K562 (cell line): Measurements from ENCODE around the gene TOR1AIP1. TPM values are rescaled to one million over a fixed set of nuclear protein-coding genes. Genes with fewer than 3 reads are reported as not detected.

ENCODE experiments used
- ATAC-seq: fragments of 200-7000 bp; cut with Tn5 transposase; 3 replicates; pipeline ENCODE4 v1.9.1; 2020; ENCODE audit warnings: moderate library complexity
- BruUV-seq: library from RNA; stranded (reverse); fragments of 400-500 nt; replicated peaks from 2 replicates; lab custom pipeline; 2021; lab: Mats Ljungman, UMichigan
- CTCF ChIA-PET: fragments of 300-600 bp; formaldehyde crosslinking; extraction: SDS; loops from one replicate; lab custom pipeline; 2021; ENCODE audit warnings: low intra/inter-chr PET ratio; lab: Yijun Ruan, JAX
- POLR2A ChIA-PET: fragments of 300-600, 350-650 bp; sonication (Branson Sonifier 250); formaldehyde crosslinking; extraction: SDS; loops from one replicate; lab custom pipeline; 2021; ENCODE audit warnings: antibody characterized with exemption, inconsistent platforms; lab: Yijun Ruan, JAX
- DNase-seq, 4 experiments: peaks; one replicate each; pipeline versions ENCODE4 v3.0.0 to v3.0.0-alpha.2; 2011 to 2018; ENCODE audit warnings: low spot score in 3 of 4, mixed read lengths in 3 of 4; ENCODE audit errors: extremely low read depth in 1 of 4
- FAIRE-seq: peaks from 2 replicates; lab custom pipeline; 2011; peaks lifted over from hg19 to GRCh38; lab: Jason Lieb, UNC
- H2AFZ ChIP-seq: 2 replicates; pipeline ENCODE4 v1.6.0; 2011; ENCODE audit warnings: low read depth, low read length, control low read depth, inconsistent platforms
- H3K27ac ChIP-seq: fragments of 200-600 bp; 3 replicates; pipeline ENCODE4 v1.8.0; 2011; ENCODE audit warnings: low read depth, mild to moderate bottlenecking, control low read depth, inconsistent platforms, low read length, moderate library complexity, mixed read lengths; ENCODE audit errors: extremely low read depth
- H3K27me3 ChIP-seq, 2 experiments: fragments of 300-600 bp in 1 of 2; 2 replicates in 1 of 2; 3 replicates in 1 of 2; pipeline versions ENCODE4 v1.6.0 to v1.8.0; 2011; ENCODE audit warnings: inconsistent platforms in 2 of 2, low read length in 2 of 2, mild to moderate bottlenecking in 1 of 2, mixed read lengths in 1 of 2, moderate library complexity in 1 of 2; ENCODE audit not compliant: control insufficient read depth in 2 of 2, insufficient read depth in 2 of 2
- H3K36me3 ChIP-seq: fragments of 300-600 bp; 3 replicates; pipeline ENCODE4 v1.8.0; 2011; ENCODE audit warnings: mild to moderate bottlenecking, low read length, inconsistent platforms; ENCODE audit not compliant: control insufficient read depth, insufficient read depth
- H3K4me1 ChIP-seq, 2 experiments: fragments of 200-600 bp in 1 of 2; replicated peaks in 1 of 2; 2 replicates in 1 of 2; 3 replicates in 1 of 2; pipeline versions ENCODE4 v1.5.1 to v1.8.0; 2011; ENCODE audit warnings: inconsistent platforms in 2 of 2, low read length in 2 of 2, mild to moderate bottlenecking in 1 of 2, mixed read lengths in 1 of 2, moderate library complexity in 1 of 2; ENCODE audit not compliant: control insufficient read depth in 2 of 2, insufficient read depth in 2 of 2
- H3K4me2 ChIP-seq: 2 replicates; pipeline ENCODE4 v1.6.1; 2011; ENCODE audit warnings: low read length, control low read depth, inconsistent platforms, mixed read lengths; ENCODE audit not compliant: insufficient read depth
- H3K4me3 ChIP-seq: fragments of 200-600 bp; sonication (generic), shearing (Covaris generic); 2 replicates; pipeline ENCODE4 v1.5.1; 2016; ENCODE audit warnings: control low read depth, inconsistent platforms
- H3K79me2 ChIP-seq: fragments of 200-600 bp; 3 replicates; pipeline ENCODE4 v1.8.0; 2011; ENCODE audit warnings: low read length, inconsistent platforms; ENCODE audit not compliant: control insufficient read depth, insufficient read depth
- H3K9ac ChIP-seq, 2 experiments: 2 replicates each; pipeline versions ENCODE4 v1.6.0 to v1.6.1; 2011; ENCODE audit warnings: low read depth in 2 of 2, low read length in 2 of 2, control low read depth in 1 of 2, inconsistent platforms in 1 of 2, mild to moderate bottlenecking in 1 of 2, mixed read lengths in 1 of 2; ENCODE audit not compliant: insufficient read depth in 1 of 2
- H3K9me1 ChIP-seq: one replicate; pipeline ENCODE4 v1.6.0; 2011; ENCODE audit warnings: inconsistent platforms, mild to moderate bottlenecking, low read length, moderate library complexity; ENCODE audit not compliant: control insufficient read depth, insufficient read depth
- H3K9me3 ChIP-seq: replicated peaks from 2 replicates; pipeline ENCODE4 v1.5.1; 2011; ENCODE audit warnings: low read depth, low read length, inconsistent platforms; ENCODE audit not compliant: control insufficient read depth, insufficient read depth
- H4K20me1 ChIP-seq: replicated peaks from 2 replicates; pipeline ENCODE4 v1.6.1; 2011; ENCODE audit warnings: low read length, inconsistent platforms, mixed read lengths; ENCODE audit not compliant: control insufficient read depth, insufficient read depth
- AFF1 ChIP-seq, 2 experiments: fragments of 450-650 bp; IDR thresholded peaks; 2 replicates each; pipeline ENCODE4 v1.6.1; 2018; ENCODE audit warnings: mild to moderate bottlenecking in 2 of 2, low read depth in 1 of 2; ENCODE audit not compliant: partially characterized antibody in 2 of 2
- ARID1B ChIP-seq: fragments of 450-650 bp; IDR thresholded peaks from 2 replicates; pipeline ENCODE4 v1.6.1; 2016; ENCODE audit warnings: antibody characterized with exemption, mild to moderate bottlenecking, inconsistent platforms
- CREB3L1 ChIP-seq: fragments of 450-650 bp; IDR thresholded peaks from 2 replicates; pipeline ENCODE4 v1.6.1; 2014; ENCODE audit warnings: low read depth, mild to moderate bottlenecking, moderate library complexity, borderline replicate concordance
- DPF2 ChIP-seq: fragments of 450-650 bp; IDR thresholded peaks from 2 replicates; pipeline ENCODE4 v1.6.1; 2016
- E2F1 ChIP-seq: sonication (generic); formaldehyde crosslinking; IDR thresholded peaks from 2 replicates; pipeline ENCODE4 v1.8.1; 2023; ENCODE audit warnings: mild to moderate bottlenecking, missing genetic modification reagents, moderate library complexity
- MLLT1 ChIP-seq, 2 experiments: fragments of 450-650 bp; IDR thresholded peaks; 2 replicates each; pipeline ENCODE4 v1.6.1; 2016
- NCOR1 ChIP-seq: fragments of 450-650 bp; IDR thresholded peaks from 2 replicates; pipeline ENCODE4 v1.6.1; 2016; ENCODE audit warnings: mild to moderate bottlenecking, moderate library complexity
- RBM39 ChIP-seq: fragments of 200-400 bp; formaldehyde crosslinking; optimal IDR thresholded peaks from 2 replicates; pipeline ENCODE3; 2018; ENCODE audit warnings: low read depth, low read length
- SMARCA5 ChIP-seq: fragments of 450-650 bp; IDR thresholded peaks from 2 replicates; pipeline ENCODE4 v1.6.1; 2016
- TAF9B ChIP-seq: fragments of 450-650 bp; IDR thresholded peaks from 2 replicates; pipeline ENCODE4 v1.6.1; 2018; ENCODE audit warnings: mild to moderate bottlenecking; ENCODE audit not compliant: partially characterized antibody
- TOE1 ChIP-seq, 2 experiments: fragments of 450-650 bp in 1 of 2; sonication (generic) in 1 of 2; formaldehyde crosslinking in 1 of 2; IDR thresholded peaks; 2 replicates each; pipeline versions ENCODE4 v1.7.1 to v1.8.0; 2016 to 2022; ENCODE audit warnings: borderline replicate concordance in 2 of 2, mild to moderate bottlenecking in 2 of 2, antibody characterized with exemption in 1 of 2, inconsistent platforms in 1 of 2, low read depth in 1 of 2, missing genetic modification reagents in 1 of 2, moderate library complexity in 1 of 2
- ZKSCAN8 ChIP-seq: fragments of 200-800 bp; sonication (Bioruptor generic); IDR thresholded peaks from 2 replicates; pipeline ENCODE4 v1.6.1; 2016; ENCODE audit warnings: missing genetic modification characterization, missing compliant biosample characterization
- WGBS: fragments of 100-300 bp; shearing (Covaris generic); methylation state at CpG from one replicate; pipeline ENCODE4 v1.1.6; 2016; ENCODE audit warnings: low coverage, mixed read lengths; ENCODE audit not compliant: insufficient coverage; ENCODE audit errors: missing lambda C conversion rate; 5-methylcytosine and 5-hydroxymethylcytosine counted together
- in situ Hi-C: fragments of 300-500 bp; cut with MboI; formaldehyde crosslinking; loops from 4 replicates; pipeline ENCODE4 v1.15.0; 2018; ENCODE audit warnings: inconsistent platforms, mixed read lengths
- intact Hi-C: fragments of 100-400 bp; cut with micrococcal nuclease; formaldehyde crosslinking; loops from 2 replicates; pipeline ENCODE4 v1.14.2; 2022
- polyA plus RNA-seq, 8 experiments: library from polyadenylated mRNA; depleted of rRNA in 4 of 8; stranded (reverse) in 5 of 8; unstranded in 3 of 8; fragments of >200 nt; fragmentation: Nextera tagmentation in 2 of 8; fragmentation: Illumina TruSeq in 1 of 8; extraction: Ambion mirVana in 2 of 8; extraction: Trizol in 1 of 8; gene quantifications; 2 replicates each; pipeline versions ENCODE4 v1.2.1 to v1.2.3, GENCODE V29; 2011 to 2014; ENCODE audit warnings: inconsistent platforms in 1 of 8, missing spikeins in 1 of 8
- total RNA-seq, 7 experiments: library from RNA; depleted of rRNA in 6 of 7; stranded (reverse); fragments of >200 nt in 6 of 7; fragmentation: Illumina TruSeq in 2 of 7; extraction: Trizol in 2 of 7; gene quantifications; 2 replicates each; pipeline versions ENCODE4 v1.2.1 to v1.2.3, GENCODE V29; 2011 to 2021; ENCODE audit warnings: low replicate concordance in 1 of 7

TOR1AIP1 gene
- total and polyA plus RNA-seq, 9 of the 15 experiments (the other 6 are each of a cell fraction or from before 2014, with no cell fraction given): 18.1 to 46.9 (median 35.5) TPM

- ATAC-seq (no peak), FAIRE-seq (no peak)
- Histone ChIP-seq H4K20me1 (no peaks in the 10 kb centered on the region), H3K79me2 (peaks cover 74% of the 10 kb centered on the region), H3K4me3 (no peak overlapping the region), H3K27me3 (no peaks in the 10 kb centered on the region), H3K9me1 (no peaks in the 10 kb centered on the region)
- intact Hi-C loops: loop anchor here (5.0 to 10.0 kb wide), 2 partner anchors 175 to 278 kb away; no protein-coding TSS in a partner anchor
- POLR2A ChIA-PET: interaction anchor here (0.8 to 1.4 kb wide), 5 partner anchors 12 to 289 kb away, joined by 3 to 8 read pairs (median 3); partner anchors contain the start of gene CEP350
- in situ Hi-C loops: no loop called here
- CTCF ChIA-PET: no interaction called here
- TF ChIP-seq MLLT1 (IDR thresholded peaks at IDR 0.05) (peak in 1 of 2 experiments; percentile 51; a peak in 2 of 4 replicates), SMARCA5 (peak; percentile 53; the same call in 1 of the 2 replicates), CREB3L1 (0 out of 2 replicates have a peak, but pooled peaks have one; percentile 23), AFF1 (IDR thresholded peaks at IDR 0.05; ENCODE audit: low read depth in 1 of 2, partially characterized antibody in 2 of 2) (no peak), ARID1B (peak; percentile 30; the same call in 1 of the 2 replicates), TOE1 (IDR thresholded peaks at IDR 0.05; ENCODE audit: borderline replicate concordance) (0 out of 2 replicates have a peak, but pooled peaks have one; percentile 32), TOE1 (CRISPR knock-in tag; IDR thresholded peaks at IDR 0.05; ENCODE audit: borderline replicate concordance, low read depth) (no peak), ZKSCAN8 (no peak), NCOR1 (0 out of 2 replicates have a peak, but pooled peaks have one; percentile 6), E2F1 (CRISPR knock-in tag) (0 out of 2 replicates have a peak, but pooled peaks have one; percentile 30), RBM39 (no peak), DPF2 (0 out of 2 replicates have a peak, but pooled peaks have one; percentile 10), TAF9B (peak; percentile 19)
- TF ChIP-seq, all 486 proteins: peak for 9
- no TSS peak for BruUV-seq
- peak overlapping the region; percentile 40 for H2AFZ ChIP-seq
- H3K36me3 ChIP-seq: peaks cover 19% of the 10 kb centered on the region
- H3K4me2 ChIP-seq: peak overlapping the region; percentile 19; the same call in 1 of the 2 replicates
- 45% methylated on average over 2 of the region's 2 CpGs for WGBS
- DNase-seq: peak in 1 of 4 experiments; percentile 30
- H3K4me1 ChIP-seq: peaks cover 16 to 17% of the 10 kb centered on the region in 2 experiments; a peak in 4 of 5 replicates
- H3K27ac ChIP-seq: peak overlapping the region; percentile 98; the same call in 1 of the 3 replicates
- peak overlapping the region in 1 of 2 experiments; percentile 97; a peak in 2 of 4 replicates for H3K9ac ChIP-seq
- no peaks in the 10 kb centered on the region for H3K9me3 ChIP-seq
These were observed 2.3 kb upstream of the TOR1AIP1 start for GRCh38 chr1:179879797-179880196.
